Measurements from ENCODE around the gene NRG2. TPM values are rescaled to one million over a fixed set of nuclear protein-coding genes. Genes with fewer than 3 reads are reported as not detected.

NRG2 gene
- total RNA-seq, 4 donors from 2014 or later, result 4.5 to 7.0 (median 5.4) TPM

DNA sequence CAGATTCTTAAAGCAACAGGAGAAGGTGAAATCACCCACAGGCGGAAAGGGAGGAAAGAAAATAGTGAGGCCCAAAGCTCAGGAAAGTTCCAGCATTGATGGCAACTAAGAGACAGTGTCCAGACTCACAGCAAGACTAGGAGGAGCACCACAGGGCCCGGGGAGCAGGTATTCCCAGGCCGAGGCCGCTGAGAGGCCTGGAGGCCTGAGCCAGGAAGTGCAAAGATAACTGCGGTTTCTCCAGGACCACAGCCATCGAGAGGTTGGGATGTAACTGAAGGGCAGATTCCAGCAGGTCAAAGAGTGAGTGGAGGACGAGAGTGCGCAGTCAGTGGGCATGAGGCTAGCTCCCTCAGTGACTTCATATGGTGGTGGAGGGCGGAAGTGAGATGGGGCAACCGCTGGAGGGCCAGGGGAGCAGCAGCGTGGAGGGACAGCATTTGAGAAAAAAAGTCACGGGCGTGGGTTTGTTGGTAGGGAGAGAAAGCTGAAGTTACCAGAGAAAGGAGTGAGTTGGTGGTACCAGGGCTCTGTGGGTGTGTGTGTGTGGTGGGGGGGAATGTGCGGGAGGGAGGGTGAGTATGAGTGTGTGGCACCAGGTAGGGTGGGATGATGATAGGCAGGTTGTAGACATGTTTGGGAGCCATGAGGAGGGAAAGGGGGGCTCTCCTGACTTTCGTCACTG, 157.8 kb downstream of the NRG2 start:
- no peak for TF ChIP-seq POLR2AphosphoS5 (IDR thresholded peaks at IDR 0.05)
- no peak for TF ChIP-seq POLR2A (IDR thresholded peaks at IDR 0.05)
- TF ChIP-seq, protein P1, sequence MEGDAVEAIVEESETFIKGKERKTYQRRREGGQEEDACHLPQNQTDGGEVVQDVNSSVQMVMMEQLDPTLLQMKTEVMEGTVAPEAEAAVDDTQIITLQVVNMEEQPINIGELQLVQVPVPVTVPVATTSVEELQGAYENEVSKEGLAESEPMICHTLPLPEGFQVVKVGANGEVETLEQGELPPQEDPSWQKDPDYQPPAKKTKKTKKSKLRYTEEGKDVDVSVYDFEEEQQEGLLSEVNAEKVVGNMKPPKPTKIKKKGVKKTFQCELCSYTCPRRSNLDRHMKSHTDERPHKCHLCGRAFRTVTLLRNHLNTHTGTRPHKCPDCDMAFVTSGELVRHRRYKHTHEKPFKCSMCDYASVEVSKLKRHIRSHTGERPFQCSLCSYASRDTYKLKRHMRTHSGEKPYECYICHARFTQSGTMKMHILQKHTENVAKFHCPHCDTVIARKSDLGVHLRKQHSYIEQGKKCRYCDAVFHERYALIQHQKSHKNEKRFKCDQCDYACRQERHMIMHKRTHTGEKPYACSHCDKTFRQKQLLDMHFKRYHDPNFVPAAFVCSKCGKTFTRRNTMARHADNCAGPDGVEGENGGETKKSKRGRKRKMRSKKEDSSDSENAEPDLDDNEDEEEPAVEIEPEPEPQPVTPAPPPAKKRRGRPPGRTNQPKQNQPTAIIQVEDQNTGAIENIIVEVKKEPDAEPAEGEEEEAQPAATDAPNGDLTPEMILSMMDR (IDR thresholded peaks at IDR 0.05), result no peak
- TF ChIP-seq EP300 (IDR thresholded peaks at IDR 0.05), result no peak
- Histone ChIP-seq H3K27me3 (no peaks in the 10 kb centered on the region), H3K4me3 (no peak overlapping the region), H3K4me1 (peaks cover 28% of the 10 kb centered on the region), H3K27ac (no peak overlapping the region), H3K9me3 (no peaks in the 10 kb centered on the region), H3K36me3 (no peaks in the 10 kb centered on the region)
- WGBS, result 94% methylated on average over 15 of the region's 15 CpGs
- no peak for DNase-seq (ENCODE audit: low spot score in 2 of 2)

DNA sequence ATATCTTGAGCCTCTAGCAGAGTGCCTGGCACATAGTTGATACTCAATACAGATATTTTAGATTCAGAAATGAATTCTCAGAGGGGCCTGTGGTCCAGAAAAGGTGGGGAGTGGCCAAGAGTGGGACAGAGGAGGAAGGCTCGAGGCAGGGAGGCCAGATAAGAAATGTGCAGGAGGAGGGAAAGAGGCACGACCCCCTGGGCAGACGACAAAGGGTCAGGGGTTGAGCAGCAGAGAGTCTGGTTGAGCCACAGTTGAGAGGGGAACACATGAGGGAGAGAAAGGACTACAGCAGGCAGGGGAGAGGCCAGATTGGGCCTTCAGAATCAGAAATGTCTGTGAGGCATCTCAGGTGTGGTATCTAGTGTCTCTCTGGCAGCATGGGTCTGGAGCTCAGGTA, 158.4 kb downstream of the NRG2 start:
- no peaks in the 10 kb centered on the region for H3K36me3 ChIP-seq
- H3K4me1 ChIP-seq, result peaks cover 28% of the 10 kb centered on the region
- H3K27ac ChIP-seq, result no peak overlapping the region
- no peaks in the 10 kb centered on the region for H3K27me3 ChIP-seq
- H3K4me3 ChIP-seq, result no peak overlapping the region
- WGBS, result 62% methylated on average over 3 of the region's 3 CpGs
- TF ChIP-seq POLR2A (IDR thresholded peaks at IDR 0.05), result no peak
- no peak for TF ChIP-seq POLR2AphosphoS5 (IDR thresholded peaks at IDR 0.05)
- TF ChIP-seq, protein P1 (IDR thresholded peaks at IDR 0.05), result no peak
- no peak for TF ChIP-seq EP300 (IDR thresholded peaks at IDR 0.05)
- no peaks in the 10 kb centered on the region for H3K9me3 ChIP-seq
- DNase-seq (ENCODE audit: low spot score in 2 of 2), result no peak

DNA sequence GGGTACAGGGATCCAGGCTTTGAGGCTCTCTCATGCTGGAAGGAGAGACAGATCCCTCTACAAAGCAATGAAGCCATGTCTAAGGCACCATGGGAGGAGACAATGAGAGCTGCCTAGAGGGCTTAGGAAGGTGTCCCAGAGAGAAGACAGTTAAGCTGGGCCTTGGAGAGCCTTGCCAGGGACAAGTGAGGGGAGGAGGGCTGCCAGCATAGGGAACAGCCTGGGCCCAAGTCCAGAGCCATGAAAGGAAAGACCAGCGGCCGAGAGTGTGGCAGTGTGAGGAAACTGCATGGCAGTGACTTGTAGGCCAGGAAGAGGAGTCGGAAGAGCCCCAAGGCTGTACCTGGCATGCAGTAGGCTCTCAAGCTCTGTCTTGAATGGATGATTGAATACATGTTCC, 159.0 kb downstream of the NRG2 start:
- no peaks in the 10 kb centered on the region for H3K9me3 ChIP-seq
- H3K4me1 ChIP-seq, result peaks cover 32% of the 10 kb centered on the region
- H3K27ac ChIP-seq, result peak overlapping the region; percentile 40
- no peak for DNase-seq (ENCODE audit: low spot score in 2 of 2)
- no peaks in the 10 kb centered on the region for H3K27me3 ChIP-seq
- TF ChIP-seq POLR2A (IDR thresholded peaks at IDR 0.05) (no peak), POLR2AphosphoS5 (IDR thresholded peaks at IDR 0.05) (no peak), EP300 (IDR thresholded peaks at IDR 0.05) (no peak)
- TF ChIP-seq, protein P1 (IDR thresholded peaks at IDR 0.05), result no peak
- no peaks in the 10 kb centered on the region for H3K36me3 ChIP-seq
- 41% methylated on average over 3 of the region's 3 CpGs for WGBS
- H3K4me3 ChIP-seq, result no peak overlapping the region

DNA sequence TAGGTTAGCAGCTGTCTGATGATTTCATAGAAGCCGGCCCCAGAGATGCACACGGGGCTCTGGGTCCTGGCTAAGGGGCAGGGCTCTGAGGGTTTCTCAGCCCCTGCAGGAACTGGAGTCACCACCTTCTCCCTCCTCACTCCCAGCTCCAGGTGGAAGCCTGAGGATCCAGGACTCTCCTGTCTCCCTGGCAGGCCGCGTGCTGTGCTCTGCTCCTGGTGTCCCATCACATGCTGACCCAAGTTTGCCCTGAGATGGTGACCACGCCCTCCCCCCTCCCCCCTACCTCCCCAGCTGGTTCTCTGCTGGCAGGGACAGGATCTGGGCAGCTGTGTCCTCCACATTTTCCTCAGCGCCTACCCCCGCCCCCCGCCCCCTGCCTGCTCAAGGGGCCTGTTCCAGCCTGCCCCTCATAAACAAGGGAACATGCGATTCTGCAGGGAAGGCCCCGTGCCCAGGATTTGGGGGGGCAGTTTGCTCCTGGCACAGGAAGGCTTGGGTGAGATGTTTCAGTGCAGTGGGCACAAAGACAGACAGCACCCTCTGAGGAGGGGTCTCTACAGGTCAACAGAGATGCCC, 160.0 kb downstream of the NRG2 start:
- TF ChIP-seq POLR2AphosphoS5 (IDR thresholded peaks at IDR 0.05), result no peak
- TF ChIP-seq, protein P1 (IDR thresholded peaks at IDR 0.05), result no peak
- no peak for TF ChIP-seq EP300 (IDR thresholded peaks at IDR 0.05)
- no peak for TF ChIP-seq POLR2A (IDR thresholded peaks at IDR 0.05)
- Histone ChIP-seq H3K27me3 (no peaks in the 10 kb centered on the region), H3K27ac (no peak overlapping the region), H3K36me3 (no peaks in the 10 kb centered on the region), H3K4me1 (peaks cover 32% of the 10 kb centered on the region), H3K9me3 (no peaks in the 10 kb centered on the region), H3K4me3 (no peak overlapping the region)
- WGBS, result 65% methylated on average over 9 of the region's 10 CpGs
- no peak for DNase-seq (ENCODE audit: low spot score in 2 of 2)

DNA sequence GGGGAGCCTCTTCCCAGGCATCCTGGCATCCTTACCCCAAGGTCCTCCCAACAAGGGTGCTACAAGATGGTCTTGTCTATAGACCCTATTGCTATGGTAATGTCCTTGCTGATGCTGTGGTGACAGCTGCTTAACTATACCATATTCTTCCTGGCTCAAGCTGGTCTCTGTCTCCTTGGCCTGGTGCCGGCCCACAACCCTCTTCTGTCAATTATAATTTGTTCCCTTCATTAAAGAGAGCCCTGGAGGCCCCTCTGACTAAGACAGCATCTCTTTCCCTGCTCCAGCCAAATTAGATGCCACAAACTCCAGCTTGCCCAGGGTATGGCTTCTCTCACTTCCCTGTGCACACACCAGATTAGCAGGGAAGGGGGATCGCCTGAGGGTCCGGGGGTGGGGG, 160.8 kb downstream of the NRG2 start:
- no peak for TF ChIP-seq EP300 (IDR thresholded peaks at IDR 0.05)
- no peak for TF ChIP-seq POLR2A (IDR thresholded peaks at IDR 0.05)
- no peak for TF ChIP-seq POLR2AphosphoS5 (IDR thresholded peaks at IDR 0.05)
- TF ChIP-seq, protein P1 (IDR thresholded peaks at IDR 0.05), result no peak
- H3K4me3 ChIP-seq, result no peak overlapping the region
- H3K9me3 ChIP-seq, result no peaks in the 10 kb centered on the region
- no peak for DNase-seq (ENCODE audit: low spot score in 2 of 2)
- H3K27ac ChIP-seq, result no peak overlapping the region
- H3K36me3 ChIP-seq, result no peaks in the 10 kb centered on the region
- no peaks in the 10 kb centered on the region for H3K27me3 ChIP-seq
- H3K4me1 ChIP-seq, result peaks cover 32% of the 10 kb centered on the region
- WGBS, result 37% methylated on average over 3 of the region's 3 CpGs
